Fibroblast of pulmonary artery (primary cell): ENCODE data around the gene FKBP1B.

Source experiments
- DNase-seq: peaks from one replicate; pipeline ENCODE4 v3.0.0-alpha.2; 2010; ENCODE audit warnings: low read depth
- H3K4me3 ChIP-seq: replicated peaks from 2 replicates; pipeline ENCODE4 v1.5.1; 2011; ENCODE audit warnings: low read depth, mild to moderate bottlenecking, control low read depth, low read length, moderate library complexity
- CTCF ChIP-seq: IDR thresholded peaks from 2 replicates; pipeline ENCODE4 v1.5.1; 2011; ENCODE audit warnings: mild to moderate bottlenecking, control low read depth, low read length, inconsistent platforms; ENCODE audit errors: missing control alignments

The FKBP1B gene

GRCh38 chr2:24075259-24075658 lies 25.7 kb downstream of the FKBP1B start:
- TF ChIP-seq CTCF, result no peak
- H3K4me3 ChIP-seq, result peak overlapping the region; percentile 98
- DNase-seq, result no peak

DNA sequence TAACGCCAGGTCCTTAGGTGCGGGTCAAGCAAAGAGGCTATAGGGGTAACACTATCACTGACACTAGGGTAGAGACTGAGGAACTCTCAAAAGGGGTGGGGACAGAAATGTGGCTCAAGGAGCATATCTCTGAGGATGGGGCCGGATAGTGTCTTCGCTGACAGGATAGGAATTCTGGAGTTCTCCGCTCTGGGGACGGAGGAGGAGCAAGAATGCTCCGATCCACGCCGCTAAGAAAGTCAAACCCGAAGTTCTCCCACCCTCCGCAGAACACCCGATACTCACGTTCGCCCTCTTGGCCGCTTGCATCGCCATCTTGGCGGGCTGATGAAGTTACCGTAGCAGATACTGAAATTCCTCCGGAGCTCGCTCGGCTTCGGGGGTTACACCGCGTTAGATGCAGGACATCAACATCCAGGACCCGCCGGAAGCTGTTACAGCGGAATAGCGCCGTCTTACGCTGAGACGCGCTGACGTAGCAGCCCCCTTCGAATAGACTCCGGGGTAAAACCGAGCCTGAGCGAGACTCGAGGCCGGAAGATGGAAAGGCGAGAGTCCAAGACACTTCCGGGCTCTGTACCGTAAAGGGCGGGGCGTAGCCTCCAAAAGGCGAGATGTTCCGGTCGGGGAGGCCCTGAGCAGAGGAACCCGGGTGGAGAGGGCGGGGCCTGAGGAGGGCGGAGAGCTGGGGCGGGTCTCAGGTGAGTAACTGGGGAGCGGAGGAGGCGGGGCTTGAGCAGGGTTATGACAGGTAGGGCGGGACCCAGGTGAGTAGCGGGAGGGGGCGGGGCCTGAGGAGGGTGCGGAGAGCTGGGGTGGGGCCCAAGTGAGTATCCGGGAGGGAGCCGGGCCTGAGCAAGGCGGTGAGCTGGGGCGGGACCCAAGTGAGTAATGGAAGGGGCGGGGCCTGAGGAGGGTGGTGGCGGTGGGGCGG lies 26.6 kb downstream of the FKBP1B start, which contains the start of gene SF3B6:
SF3B6 (minus strand) TSS at position 412 of the 934 bp plus-strand sequence; CDS start at position 315, 97 bp downstream.
- peak; percentile 99 for DNase-seq
- peak within 1 kb of the TSS; percentile 98 for H3K4me3 ChIP-seq
- TF ChIP-seq CTCF, result no peak

GRCh38 chr2:24076849-24077534 lies 27.5 kb downstream of the FKBP1B start:
- no peak for TF ChIP-seq CTCF
- DNase-seq, result no peak
- H3K4me3 ChIP-seq, result peak overlapping the region; percentile 98

- peak; percentile 20 for DNase-seq
- H3K4me3 ChIP-seq, result peak overlapping the region; percentile 98
- no peak for TF ChIP-seq CTCF
Observed at GRCh38 chr2:24077535-24077877, 28.0 kb downstream of the FKBP1B start.

- DNase-seq, result no peak
- H3K4me3 ChIP-seq, result peak overlapping the region; percentile 98
- TF ChIP-seq CTCF, result no peak
Observed at GRCh38 chr2:24077879-24078278, 28.3 kb downstream of the FKBP1B start.

DNA sequence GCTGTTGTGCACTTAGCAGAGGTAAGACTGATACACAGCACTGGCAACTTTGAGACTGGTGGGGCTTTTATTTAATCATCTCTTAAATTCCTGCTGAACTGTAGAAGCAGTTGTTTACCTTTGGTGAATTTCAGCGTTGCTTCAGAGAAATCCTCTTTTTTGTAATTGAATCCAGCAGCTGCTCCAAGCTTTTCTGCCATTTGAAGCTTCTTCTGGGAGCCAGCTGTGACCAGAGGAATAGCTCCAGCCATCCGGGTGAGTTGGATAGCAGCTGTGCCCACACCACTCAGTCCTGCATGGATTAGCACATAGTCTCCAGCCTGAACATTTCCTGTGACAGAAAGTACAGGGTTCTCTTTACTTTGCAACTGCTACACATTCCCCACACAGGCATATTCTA lies 31.2 kb downstream of the FKBP1B start:
- no peak for DNase-seq
- H3K4me3 ChIP-seq, result no peak overlapping the region
- TF ChIP-seq CTCF, result no peak
